Activated naive CD8-positive, alpha-beta T cell treated with anti-CD3 and anti-CD28 coated beads, Interleukin-2, amount 10 ng/mL, durations not matched to agents 7 days and 5 days (primary cell): Measurements from ENCODE around the gene RFK. TPM values are rescaled to one million over a fixed set of nuclear protein-coding genes. Genes with fewer than 3 reads are reported as not detected.
"Not testable (repeated sequence)": the region's sequence is repeated elsewhere in the genome, so short reads cannot be mapped to it uniquely, and the experiment has no call there.

Source experiments
- ATAC-seq: fragments of 150-1000 bp; cut with Tn5 transposase; one replicate; pipeline ENCODE4 v1.10.0; 2021; ENCODE audit warnings: low read depth, moderate library complexity
- POLR2A ChIA-PET: fragments of 350-600 bp; sonication (Branson Sonifier 250); formaldehyde crosslinking; loops from one replicate; lab custom pipeline; 2021; ENCODE audit warnings: antibody characterized with exemption; lab: Charles Lee
- DNase-seq: peaks from one replicate; pipeline ENCODE4 v3.0.0; 2021
- H3K27ac Mint-ChIP-seq: one replicate; pipeline ENCODE4 v1.8.0; 2022; ENCODE audit warnings: mild to moderate bottlenecking, mixed read lengths
- H3K27me3 Mint-ChIP-seq: one replicate; pipeline ENCODE4 v1.8.0; 2022; ENCODE audit warnings: mild to moderate bottlenecking, moderate library complexity, mixed read lengths
- H3K36me3 Mint-ChIP-seq: one replicate; pipeline ENCODE4 v1.8.0; 2021; ENCODE audit warnings: mild to moderate bottlenecking, mixed read lengths
- H3K4me1 Mint-ChIP-seq: one replicate; pipeline ENCODE4 v1.8.0; 2021; ENCODE audit warnings: mixed read lengths
- H3K4me3 Mint-ChIP-seq: one replicate; pipeline ENCODE4 v1.8.0; 2022; ENCODE audit warnings: mild to moderate bottlenecking, moderate library complexity, mixed read lengths
- H3K9me3 Mint-ChIP-seq: one replicate; pipeline ENCODE4 v1.8.0; 2021; ENCODE audit warnings: mixed read lengths
- total RNA-seq, 2 experiments: library from RNA; stranded (reverse); gene quantifications; one replicate each; pipeline ENCODE4 v1.2.3, GENCODE V29; 2021

Gene RFK
- total RNA-seq, 2 experiments from 2014 or later = 12.8 to 13.9 TPM

DNA sequence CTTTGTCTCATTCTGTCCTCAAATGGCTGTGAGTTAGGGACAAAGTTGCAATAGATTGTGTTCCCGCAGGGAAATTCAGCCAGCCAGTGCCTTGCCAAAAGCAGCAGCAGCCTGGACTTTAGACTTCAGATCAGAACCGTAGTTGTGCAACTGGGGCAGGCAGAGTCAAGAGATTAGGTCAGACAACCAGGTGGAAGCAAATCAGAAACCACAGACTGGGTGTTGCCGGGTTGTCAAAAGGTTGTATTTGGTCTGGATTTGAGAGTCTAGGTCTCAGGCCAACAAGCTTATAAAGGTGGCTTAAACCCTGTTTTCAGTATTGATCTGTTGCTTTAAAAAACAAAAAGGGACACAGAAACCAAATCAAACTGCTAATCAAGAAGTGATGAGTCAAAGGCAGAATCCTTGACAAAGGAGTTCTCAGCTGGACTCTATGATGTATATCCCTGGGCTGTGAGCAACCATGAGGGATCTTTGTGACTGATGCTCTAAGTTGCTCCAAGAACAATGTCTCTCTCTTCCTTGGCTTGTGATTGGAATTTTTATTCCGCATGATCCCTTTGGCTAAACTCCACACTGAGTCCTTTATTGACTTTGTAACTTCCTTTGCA lies 20.9 kb downstream of the RFK start:
- no peak for DNase-seq
- Mint-ChIP-seq H3K9me3 (no peaks in the 10 kb centered on the region), H3K27ac (no peak overlapping the region), H3K4me3 (no peak overlapping the region), H3K27me3 (no peaks in the 10 kb centered on the region), H3K4me1 (no peaks in the 10 kb centered on the region), H3K36me3 (no peaks in the 10 kb centered on the region)
- ATAC-seq = no peak
- POLR2A ChIA-PET = no interaction called here

DNA sequence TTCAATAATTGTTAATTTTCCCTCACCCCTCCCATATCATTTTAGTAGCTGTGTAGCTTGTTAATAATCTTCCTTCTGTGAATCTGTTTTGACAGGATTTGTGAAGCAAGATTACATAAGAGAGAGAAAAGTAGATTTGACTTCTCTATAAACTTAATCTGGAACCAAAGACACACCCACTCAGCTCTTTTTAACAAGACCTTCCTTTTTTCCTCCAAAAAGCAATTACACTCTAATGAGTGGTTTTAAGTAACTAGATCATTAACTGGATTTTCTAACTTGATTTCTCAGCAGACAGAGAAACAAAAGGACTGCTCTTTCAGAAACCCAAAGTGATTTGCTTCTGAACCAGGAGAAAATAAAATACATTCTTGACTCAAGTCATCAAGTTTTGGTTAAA lies 21.9 kb downstream of the RFK start:
- ATAC-seq (no peak), DNase-seq (no peak)
- H3K27ac Mint-ChIP-seq = no peak overlapping the region
- no peaks in the 10 kb centered on the region for H3K27me3 Mint-ChIP-seq
- H3K4me3 Mint-ChIP-seq = no peak overlapping the region
- no peaks in the 10 kb centered on the region for H3K36me3 Mint-ChIP-seq
- no peaks in the 10 kb centered on the region for H3K4me1 Mint-ChIP-seq
- POLR2A ChIA-PET = no interaction called here
- H3K9me3 Mint-ChIP-seq = peaks cover 2% of the 10 kb centered on the region

DNA sequence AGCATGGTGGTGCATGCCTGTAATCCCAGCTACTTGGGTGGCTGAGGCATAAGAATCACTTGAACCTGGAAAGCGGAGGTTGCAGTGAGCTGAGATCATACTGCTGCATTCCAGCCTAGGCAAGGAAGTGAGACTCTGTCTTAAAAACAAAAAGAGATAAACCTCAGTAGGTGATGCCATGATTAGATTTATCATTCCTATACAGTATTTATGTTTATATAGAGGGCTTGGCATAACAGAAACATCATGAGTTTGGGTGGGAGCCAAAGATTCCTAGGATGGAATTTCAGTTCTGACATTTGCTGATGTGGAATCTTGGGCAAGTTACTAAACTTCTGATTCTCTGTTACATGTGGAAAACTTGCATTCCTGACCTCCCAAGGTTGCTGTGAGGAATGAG lies 22.3 kb downstream of the RFK start:
- H3K9me3 Mint-ChIP-seq = peaks cover 2% of the 10 kb centered on the region
- no peak overlapping the region for H3K27ac Mint-ChIP-seq
- no peaks in the 10 kb centered on the region for H3K27me3 Mint-ChIP-seq

DNA sequence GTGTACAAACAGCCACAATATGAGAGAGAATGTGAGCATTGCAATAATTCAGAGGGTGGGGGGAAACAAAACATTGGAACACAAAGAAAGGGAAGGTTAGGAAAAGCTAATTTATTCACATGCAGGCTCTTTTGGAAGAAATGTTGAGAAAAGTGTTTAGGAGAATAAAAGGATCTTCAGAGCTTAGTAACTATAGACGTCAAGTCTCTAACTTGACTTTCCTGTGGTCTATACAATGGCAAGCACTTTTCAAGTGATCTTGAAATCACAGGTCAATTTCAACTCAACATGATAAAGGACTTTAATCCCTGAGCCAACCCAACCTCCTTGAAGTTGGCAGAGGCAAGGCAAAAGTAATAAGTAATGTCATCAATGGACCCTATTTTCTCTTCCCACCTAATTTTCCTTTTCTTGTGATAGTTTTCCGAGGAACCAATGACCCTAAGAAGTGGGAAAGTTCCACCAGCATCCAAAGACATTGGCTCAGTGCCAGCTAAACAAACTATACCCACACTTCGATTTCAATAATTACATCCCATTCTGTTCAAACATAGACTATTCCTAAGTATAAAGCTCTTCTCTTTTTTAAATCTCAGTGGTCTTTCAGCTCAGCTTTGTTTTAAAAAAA lies 23.7 kb downstream of the RFK start:
- H3K27me3 Mint-ChIP-seq = no peaks in the 10 kb centered on the region
- ATAC-seq (no peak), DNase-seq (no peak)
- H3K27ac Mint-ChIP-seq = no peak overlapping the region
- peaks cover 2% of the 10 kb centered on the region for H3K9me3 Mint-ChIP-seq
- POLR2A ChIA-PET = no interaction called here
- no peaks in the 10 kb centered on the region for H3K4me1 Mint-ChIP-seq
- no peaks in the 10 kb centered on the region for H3K36me3 Mint-ChIP-seq
- no peak overlapping the region for H3K4me3 Mint-ChIP-seq

More for the DNA sequence above, 22.3 kb downstream of the RFK start:
- no peak for ATAC-seq
- DNase-seq = no peak
- Mint-ChIP-seq H3K36me3 (no peaks in the 10 kb centered on the region), H3K4me3 (no peak overlapping the region), H3K4me1 (no peaks in the 10 kb centered on the region)
- POLR2A ChIA-PET = no interaction called here

DNA sequence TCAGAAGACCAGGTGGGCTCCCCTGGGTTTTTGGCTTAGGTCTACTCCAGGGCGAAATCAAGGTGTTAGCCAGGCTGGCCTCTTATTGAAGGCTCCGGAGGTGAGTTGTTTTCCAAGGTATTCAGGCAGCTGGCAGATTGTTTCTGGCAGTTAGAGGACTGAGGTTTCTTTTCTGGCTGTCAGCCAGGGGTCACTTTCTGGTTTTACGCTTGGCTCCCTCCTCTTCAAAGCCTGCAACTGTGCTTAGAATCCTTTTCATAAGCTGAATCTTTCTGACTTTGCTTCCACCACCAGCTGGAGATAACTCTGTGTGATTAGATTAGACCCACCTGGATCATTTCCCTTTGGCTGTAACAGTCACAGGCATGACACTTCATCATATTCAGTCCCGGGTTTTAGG lies 24.6 kb downstream of the RFK start:
- Mint-ChIP-seq H3K27me3 (no peaks in the 10 kb centered on the region), H3K4me3 (no peak overlapping the region), H3K27ac (no peak overlapping the region), H3K36me3 (no peaks in the 10 kb centered on the region), H3K4me1 (no peaks in the 10 kb centered on the region), H3K9me3 (peaks cover 2% of the 10 kb centered on the region)
- POLR2A ChIA-PET = no interaction called here
- DNase-seq (no peak), ATAC-seq (no peak)

DNA sequence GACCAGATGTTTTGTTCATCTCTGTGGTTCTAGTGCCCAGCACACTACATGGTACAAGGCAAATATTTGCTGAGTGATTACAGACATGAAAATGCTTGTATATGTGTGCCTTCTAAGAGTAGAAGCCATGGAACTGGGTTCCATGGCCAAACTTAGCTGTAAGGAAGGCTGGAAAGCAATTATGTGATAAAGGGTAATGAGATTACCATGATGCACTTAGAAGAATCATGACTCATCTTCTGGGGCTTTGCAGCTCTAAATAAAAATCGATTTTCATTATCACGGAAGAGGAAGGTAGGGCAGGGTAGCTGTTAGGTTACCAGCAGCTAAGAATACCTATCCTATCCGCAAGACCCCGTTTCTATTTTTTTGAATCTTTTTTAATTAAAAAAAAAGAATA lies 28.0 kb downstream of the RFK start:
- no peak for ATAC-seq
- peaks cover 2% of the 10 kb centered on the region for H3K9me3 Mint-ChIP-seq
- POLR2A ChIA-PET = no interaction called here
- no peak overlapping the region for H3K4me3 Mint-ChIP-seq
- H3K27me3 Mint-ChIP-seq = peaks cover 2% of the 10 kb centered on the region
- H3K27ac Mint-ChIP-seq = no peak overlapping the region
- no peaks in the 10 kb centered on the region for H3K36me3 Mint-ChIP-seq
- H3K4me1 Mint-ChIP-seq = no peaks in the 10 kb centered on the region
- DNase-seq = no peak

DNA sequence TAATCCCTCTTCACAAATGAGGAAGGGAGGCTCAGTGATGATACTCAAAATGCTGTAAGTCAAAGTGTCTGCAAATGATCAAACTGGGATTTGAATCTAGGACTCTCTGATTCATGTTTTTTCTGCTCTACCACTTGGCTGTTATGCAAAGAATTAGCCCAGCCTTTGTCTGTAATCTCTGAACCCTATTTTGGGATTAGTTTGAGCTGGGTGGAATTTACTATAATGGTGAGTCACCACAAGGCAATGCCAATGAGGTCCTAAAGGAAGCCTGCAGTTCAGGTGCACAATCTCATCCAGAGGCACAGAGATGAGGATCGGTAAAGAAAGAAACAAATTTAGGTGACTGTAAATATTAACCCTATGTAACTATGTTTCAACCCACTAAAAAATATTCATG lies 29.2 kb downstream of the RFK start:
- no peak overlapping the region for H3K4me3 Mint-ChIP-seq
- H3K4me1 Mint-ChIP-seq = no peaks in the 10 kb centered on the region
- no peak for DNase-seq
- no peak overlapping the region for H3K27ac Mint-ChIP-seq
- peaks cover 2% of the 10 kb centered on the region for H3K27me3 Mint-ChIP-seq
- ATAC-seq = no peak
- POLR2A ChIA-PET = no interaction called here
- H3K9me3 Mint-ChIP-seq = peaks cover 2% of the 10 kb centered on the region
- no peaks in the 10 kb centered on the region for H3K36me3 Mint-ChIP-seq

DNA sequence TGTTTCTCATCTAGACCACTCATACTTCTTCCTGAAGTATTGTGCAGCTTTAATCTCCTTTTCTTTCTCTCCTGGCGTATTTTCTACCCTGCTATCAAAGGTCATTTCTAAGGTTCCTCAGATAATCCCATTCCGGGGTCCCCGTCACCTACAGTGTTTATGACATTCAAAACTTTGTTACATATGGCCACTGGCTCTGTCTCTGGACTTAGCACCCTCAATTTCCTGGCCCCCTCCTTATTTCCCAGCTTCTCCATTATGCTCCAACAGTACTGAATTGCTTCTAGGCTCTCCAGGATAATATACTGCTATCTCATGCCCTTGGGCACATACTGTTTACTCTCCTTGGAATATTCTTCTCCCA lies 31.2 kb downstream of the RFK start:
- DNase-seq = no peak
- no peak for ATAC-seq
- POLR2A ChIA-PET = no interaction called here
- no peak overlapping the region for H3K4me3 Mint-ChIP-seq
- no peaks in the 10 kb centered on the region for H3K36me3 Mint-ChIP-seq
- H3K27ac Mint-ChIP-seq = no peak overlapping the region
- peaks cover 2% of the 10 kb centered on the region for H3K27me3 Mint-ChIP-seq
- peaks cover 2% of the 10 kb centered on the region for H3K9me3 Mint-ChIP-seq
- H3K4me1 Mint-ChIP-seq = no peaks in the 10 kb centered on the region

DNA sequence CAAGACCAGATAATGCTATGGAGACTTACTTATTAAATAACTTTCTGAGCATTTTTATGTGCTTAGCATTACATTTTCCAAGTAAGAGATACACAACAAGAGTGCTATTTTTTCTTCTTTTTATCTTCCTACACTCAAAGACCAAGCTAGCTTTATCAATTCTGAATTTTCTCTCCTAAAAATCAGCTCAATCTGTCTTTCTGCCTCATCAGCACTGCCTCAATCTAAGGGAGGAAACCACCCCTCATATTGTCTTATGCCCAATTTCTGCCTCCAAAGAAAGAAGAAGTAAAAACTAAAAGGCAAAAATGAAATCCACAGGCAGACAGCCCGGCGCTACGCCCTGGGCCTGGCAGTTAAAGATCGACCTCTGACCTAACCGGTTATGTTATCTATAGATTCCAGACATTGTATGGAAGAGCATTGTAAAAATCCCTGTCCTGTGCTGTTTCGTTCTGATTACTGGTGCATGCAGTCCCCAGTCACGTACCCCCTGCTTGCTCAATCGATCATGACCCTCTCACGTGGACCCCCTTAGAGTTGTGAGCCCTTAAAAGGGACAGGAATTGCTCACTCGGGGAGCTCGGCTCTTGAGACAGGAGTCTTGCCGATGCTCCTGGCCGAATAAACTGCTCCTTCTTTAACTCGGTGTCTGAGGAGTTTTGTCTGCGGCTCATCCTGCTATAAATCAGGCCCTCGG lies 31.7 kb downstream of the RFK start:
- H3K27me3 Mint-ChIP-seq, H3K9me3 Mint-ChIP-seq, DNase-seq, ATAC-seq, H3K4me3 Mint-ChIP-seq, H3K36me3 Mint-ChIP-seq, H3K4me1 Mint-ChIP-seq, H3K27ac Mint-ChIP-seq, POLR2A ChIA-PET: not testable (repeated sequence)

DNA sequence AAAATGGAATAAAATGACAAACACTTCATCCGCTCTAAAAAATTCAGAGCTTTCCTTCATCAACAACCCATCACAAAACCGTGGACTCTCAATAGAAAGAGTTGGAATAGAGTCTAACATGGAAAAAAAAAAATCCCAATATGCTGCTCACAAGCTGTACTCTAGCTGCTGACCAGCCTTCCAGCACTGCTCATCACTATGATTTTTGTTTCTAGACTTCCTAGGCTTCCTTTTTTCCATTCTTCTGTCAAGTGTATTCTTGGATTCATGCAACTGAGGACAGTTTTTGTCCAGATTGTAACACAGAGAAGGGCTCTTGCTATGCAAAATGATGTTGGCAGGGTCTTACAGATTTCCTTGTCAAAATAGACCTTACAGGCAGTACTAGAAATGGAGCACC lies 34.5 kb downstream of the RFK start:
- no peaks in the 10 kb centered on the region for H3K4me1 Mint-ChIP-seq
- no peaks in the 10 kb centered on the region for H3K36me3 Mint-ChIP-seq
- no peak overlapping the region for H3K27ac Mint-ChIP-seq
- ATAC-seq = no peak
- DNase-seq = no peak
- H3K9me3 Mint-ChIP-seq = no peaks in the 10 kb centered on the region
- no peak overlapping the region for H3K4me3 Mint-ChIP-seq
- peaks cover 2% of the 10 kb centered on the region for H3K27me3 Mint-ChIP-seq
- POLR2A ChIA-PET = interaction anchor here (0.6 kb wide), 1 partner anchor 15 kb away, joined by 3 read pairs; no protein-coding TSS in a partner anchor

DNA sequence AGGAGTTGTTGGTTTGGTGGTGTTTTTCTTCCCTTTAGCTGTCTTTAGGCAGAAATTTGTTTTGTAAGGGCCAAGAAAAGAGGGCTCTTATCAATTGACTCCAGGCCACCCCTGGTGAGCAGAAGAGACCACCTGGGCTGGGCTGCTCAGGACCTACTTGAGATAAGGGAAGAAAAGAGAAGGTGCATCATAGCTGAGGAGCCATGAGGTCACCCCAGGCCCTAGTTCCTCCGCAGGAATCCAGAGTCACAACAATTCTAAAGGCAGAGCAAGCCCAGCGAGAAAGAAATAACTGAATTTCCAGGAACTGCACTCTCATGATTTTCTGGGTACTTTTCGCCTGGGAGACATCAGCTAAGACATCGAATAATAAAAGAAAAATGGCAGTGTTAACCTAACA lies 34.9 kb downstream of the RFK start:
- no peak overlapping the region for H3K27ac Mint-ChIP-seq
- H3K9me3 Mint-ChIP-seq = no peaks in the 10 kb centered on the region
- POLR2A ChIA-PET = interaction anchor here (0.6 kb wide), 1 partner anchor 15 kb away, joined by 3 read pairs; no protein-coding TSS in a partner anchor
- no peaks in the 10 kb centered on the region for H3K4me1 Mint-ChIP-seq
- H3K27me3 Mint-ChIP-seq = peaks cover 2% of the 10 kb centered on the region
- no peak for DNase-seq
- H3K36me3 Mint-ChIP-seq = no peaks in the 10 kb centered on the region
- ATAC-seq = no peak
- no peak overlapping the region for H3K4me3 Mint-ChIP-seq

DNA sequence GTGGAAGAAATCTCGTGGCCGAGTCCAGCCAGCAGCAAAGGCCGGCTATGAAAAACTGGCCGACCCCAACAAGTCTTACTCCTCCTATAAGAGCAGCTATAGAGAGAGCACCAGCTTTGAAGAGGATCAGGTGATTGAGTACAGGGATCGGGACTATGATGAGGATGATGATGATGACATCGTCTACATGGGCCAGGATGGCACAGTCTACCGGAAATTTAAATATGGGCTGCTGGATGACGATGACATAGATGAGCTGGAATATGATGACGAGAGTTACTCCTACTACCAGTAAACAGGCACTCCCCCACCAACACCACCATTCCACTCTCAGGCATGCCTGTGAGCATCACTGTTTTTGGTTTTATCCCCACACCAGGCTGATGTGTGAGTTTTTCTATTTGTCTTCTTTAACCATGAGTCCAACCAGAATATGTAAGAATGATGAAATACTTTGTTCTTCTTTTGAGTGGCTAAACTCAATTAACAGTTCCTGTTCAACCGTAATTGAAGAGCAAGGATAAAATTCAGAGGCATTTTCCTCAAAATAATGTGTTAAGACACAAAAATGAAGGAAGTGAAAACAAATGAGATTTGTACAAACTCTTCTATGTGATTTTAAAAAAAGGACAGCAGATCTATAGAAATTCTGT lies 35.5 kb downstream of the RFK start:
- DNase-seq = no peak
- POLR2A ChIA-PET = no interaction called here
- no peak overlapping the region for H3K27ac Mint-ChIP-seq
- no peak for ATAC-seq
- H3K4me1 Mint-ChIP-seq = no peaks in the 10 kb centered on the region
- H3K9me3 Mint-ChIP-seq = no peaks in the 10 kb centered on the region
- no peaks in the 10 kb centered on the region for H3K36me3 Mint-ChIP-seq
- H3K27me3 Mint-ChIP-seq = peaks cover 2% of the 10 kb centered on the region
- no peak overlapping the region for H3K4me3 Mint-ChIP-seq

DNA sequence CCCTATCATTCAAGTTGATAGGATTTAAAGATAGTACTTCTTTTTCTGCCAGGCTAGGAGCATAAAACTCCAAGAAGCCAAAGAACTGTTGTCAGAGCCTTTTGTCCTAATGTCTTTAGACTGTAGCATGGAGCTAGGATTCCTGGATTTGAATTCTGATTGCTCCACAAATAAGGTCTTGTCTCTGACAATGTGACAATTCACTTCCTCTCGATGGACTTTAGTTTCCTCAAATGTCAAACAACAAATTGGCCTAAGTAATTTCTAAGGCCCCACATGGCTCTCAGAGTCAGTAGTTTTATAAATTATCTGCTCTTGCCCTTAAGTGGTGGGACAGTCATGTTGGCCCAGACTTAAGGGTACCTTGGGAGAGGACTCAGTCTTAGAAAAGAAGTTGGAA lies 36.7 kb downstream of the RFK start:
- POLR2A ChIA-PET = no interaction called here
- Mint-ChIP-seq H3K36me3 (no peaks in the 10 kb centered on the region), H3K27ac (no peak overlapping the region), H3K4me1 (no peaks in the 10 kb centered on the region), H3K27me3 (no peaks in the 10 kb centered on the region), H3K9me3 (no peaks in the 10 kb centered on the region), H3K4me3 (no peak overlapping the region)
- DNase-seq = no peak
- no peak for ATAC-seq

DNA sequence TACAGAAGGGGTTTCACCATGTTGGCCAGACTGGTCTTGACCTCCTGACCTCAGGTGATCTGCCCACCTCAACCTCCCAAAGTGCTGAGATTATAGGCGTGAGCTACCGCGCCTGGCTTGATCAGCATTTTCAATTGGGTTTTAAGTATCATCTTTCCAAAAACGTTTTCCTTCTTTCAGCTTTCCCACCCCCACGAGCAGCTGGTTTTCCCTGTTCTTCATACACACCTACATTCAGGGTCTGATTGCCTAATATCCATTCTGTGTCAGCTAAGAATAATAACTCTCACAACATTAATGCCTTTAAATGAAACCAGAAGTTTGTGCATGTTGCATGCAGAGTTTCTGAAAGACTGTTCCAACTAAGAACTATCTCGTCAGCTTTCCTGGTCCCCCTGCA lies 38.3 kb downstream of the RFK start:
- no peak for ATAC-seq
- H3K4me3 Mint-ChIP-seq = no peak overlapping the region
- no peaks in the 10 kb centered on the region for H3K4me1 Mint-ChIP-seq
- no peak for DNase-seq
- POLR2A ChIA-PET = no interaction called here
- H3K27ac Mint-ChIP-seq = no peak overlapping the region
- no peaks in the 10 kb centered on the region for H3K9me3 Mint-ChIP-seq
- H3K27me3 Mint-ChIP-seq = peaks cover under 1% of the 10 kb centered on the region
- H3K36me3 Mint-ChIP-seq = no peaks in the 10 kb centered on the region
